Measurements from ENCODE around the gene MINDY2.

- TF ChIP-seq, protein P1, sequence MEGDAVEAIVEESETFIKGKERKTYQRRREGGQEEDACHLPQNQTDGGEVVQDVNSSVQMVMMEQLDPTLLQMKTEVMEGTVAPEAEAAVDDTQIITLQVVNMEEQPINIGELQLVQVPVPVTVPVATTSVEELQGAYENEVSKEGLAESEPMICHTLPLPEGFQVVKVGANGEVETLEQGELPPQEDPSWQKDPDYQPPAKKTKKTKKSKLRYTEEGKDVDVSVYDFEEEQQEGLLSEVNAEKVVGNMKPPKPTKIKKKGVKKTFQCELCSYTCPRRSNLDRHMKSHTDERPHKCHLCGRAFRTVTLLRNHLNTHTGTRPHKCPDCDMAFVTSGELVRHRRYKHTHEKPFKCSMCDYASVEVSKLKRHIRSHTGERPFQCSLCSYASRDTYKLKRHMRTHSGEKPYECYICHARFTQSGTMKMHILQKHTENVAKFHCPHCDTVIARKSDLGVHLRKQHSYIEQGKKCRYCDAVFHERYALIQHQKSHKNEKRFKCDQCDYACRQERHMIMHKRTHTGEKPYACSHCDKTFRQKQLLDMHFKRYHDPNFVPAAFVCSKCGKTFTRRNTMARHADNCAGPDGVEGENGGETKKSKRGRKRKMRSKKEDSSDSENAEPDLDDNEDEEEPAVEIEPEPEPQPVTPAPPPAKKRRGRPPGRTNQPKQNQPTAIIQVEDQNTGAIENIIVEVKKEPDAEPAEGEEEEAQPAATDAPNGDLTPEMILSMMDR (IDR thresholded peaks at IDR 0.05; ENCODE audit: insufficient read depth, low read length, poor library complexity, severe bottlenecking): no peak
- no peak for TF ChIP-seq EZH2phosphoT487 (conservative IDR thresholded peaks at IDR 0.05; ENCODE audit: low read length)
These were observed 4.3 kb downstream of the MINDY2 start for GRCh38 chr15:58775402-58775801.
